K562 (cell line): ENCODE measurements around the gene TTC33. TPM values are rescaled to one million over a fixed set of nuclear protein-coding genes. Genes with fewer than 3 reads are reported as not detected.

Experiments used
- ATAC-seq: fragments of 200-7000 bp; cut with Tn5 transposase; 3 replicates; pipeline ENCODE4 v1.9.1; 2020; ENCODE audit warnings: moderate library complexity
- BruUV-seq: library from RNA; stranded (reverse); fragments of 400-500 nt; replicated peaks from 2 replicates; lab custom pipeline; 2021; lab: Mats Ljungman, UMichigan
- CTCF ChIA-PET: fragments of 300-600 bp; formaldehyde crosslinking; extraction: SDS; loops from one replicate; lab custom pipeline; 2021; ENCODE audit warnings: low intra/inter-chr PET ratio; lab: Yijun Ruan, JAX
- POLR2A ChIA-PET: fragments of 300-600, 350-650 bp; sonication (Branson Sonifier 250); formaldehyde crosslinking; extraction: SDS; loops from one replicate; lab custom pipeline; 2021; ENCODE audit warnings: antibody characterized with exemption, inconsistent platforms; lab: Yijun Ruan, JAX
- DNase-seq, 4 experiments: peaks; one replicate each; pipeline versions ENCODE4 v3.0.0 to v3.0.0-alpha.2; 2011 to 2018; ENCODE audit warnings: low spot score in 3 of 4, mixed read lengths in 3 of 4; ENCODE audit errors: extremely low read depth in 1 of 4
- FAIRE-seq: peaks from 2 replicates; lab custom pipeline; 2011; peaks lifted over from hg19 to GRCh38; lab: Jason Lieb, UNC
- H2AFZ ChIP-seq: 2 replicates; pipeline ENCODE4 v1.6.0; 2011; ENCODE audit warnings: low read depth, low read length, control low read depth, inconsistent platforms
- H3K27ac ChIP-seq: fragments of 200-600 bp; 3 replicates; pipeline ENCODE4 v1.8.0; 2011; ENCODE audit warnings: low read depth, mild to moderate bottlenecking, control low read depth, inconsistent platforms, low read length, moderate library complexity, mixed read lengths; ENCODE audit errors: extremely low read depth
- H3K27me3 ChIP-seq, 2 experiments: fragments of 300-600 bp in 1 of 2; 2 replicates in 1 of 2; 3 replicates in 1 of 2; pipeline versions ENCODE4 v1.6.0 to v1.8.0; 2011; ENCODE audit warnings: inconsistent platforms in 2 of 2, low read length in 2 of 2, mild to moderate bottlenecking in 1 of 2, mixed read lengths in 1 of 2, moderate library complexity in 1 of 2; ENCODE audit not compliant: control insufficient read depth in 2 of 2, insufficient read depth in 2 of 2
- H3K36me3 ChIP-seq: fragments of 300-600 bp; 3 replicates; pipeline ENCODE4 v1.8.0; 2011; ENCODE audit warnings: mild to moderate bottlenecking, low read length, inconsistent platforms; ENCODE audit not compliant: control insufficient read depth, insufficient read depth
- H3K4me1 ChIP-seq, 2 experiments: fragments of 200-600 bp in 1 of 2; replicated peaks in 1 of 2; 2 replicates in 1 of 2; 3 replicates in 1 of 2; pipeline versions ENCODE4 v1.5.1 to v1.8.0; 2011; ENCODE audit warnings: inconsistent platforms in 2 of 2, low read length in 2 of 2, mild to moderate bottlenecking in 1 of 2, mixed read lengths in 1 of 2, moderate library complexity in 1 of 2; ENCODE audit not compliant: control insufficient read depth in 2 of 2, insufficient read depth in 2 of 2
- H3K4me2 ChIP-seq: 2 replicates; pipeline ENCODE4 v1.6.1; 2011; ENCODE audit warnings: low read length, control low read depth, inconsistent platforms, mixed read lengths; ENCODE audit not compliant: insufficient read depth
- H3K4me3 ChIP-seq: fragments of 200-600 bp; sonication (generic), shearing (Covaris generic); 2 replicates; pipeline ENCODE4 v1.5.1; 2016; ENCODE audit warnings: control low read depth, inconsistent platforms
- H3K79me2 ChIP-seq: fragments of 200-600 bp; 3 replicates; pipeline ENCODE4 v1.8.0; 2011; ENCODE audit warnings: low read length, inconsistent platforms; ENCODE audit not compliant: control insufficient read depth, insufficient read depth
- H3K9ac ChIP-seq, 2 experiments: 2 replicates each; pipeline versions ENCODE4 v1.6.0 to v1.6.1; 2011; ENCODE audit warnings: low read depth in 2 of 2, low read length in 2 of 2, control low read depth in 1 of 2, inconsistent platforms in 1 of 2, mild to moderate bottlenecking in 1 of 2, mixed read lengths in 1 of 2; ENCODE audit not compliant: insufficient read depth in 1 of 2
- H3K9me1 ChIP-seq: one replicate; pipeline ENCODE4 v1.6.0; 2011; ENCODE audit warnings: inconsistent platforms, mild to moderate bottlenecking, low read length, moderate library complexity; ENCODE audit not compliant: control insufficient read depth, insufficient read depth
- H3K9me3 ChIP-seq: replicated peaks from 2 replicates; pipeline ENCODE4 v1.5.1; 2011; ENCODE audit warnings: low read depth, low read length, inconsistent platforms; ENCODE audit not compliant: control insufficient read depth, insufficient read depth
- H4K20me1 ChIP-seq: replicated peaks from 2 replicates; pipeline ENCODE4 v1.6.1; 2011; ENCODE audit warnings: low read length, inconsistent platforms, mixed read lengths; ENCODE audit not compliant: control insufficient read depth, insufficient read depth
- CBFA2T2 ChIP-seq: fragments of 450-650 bp; conservative IDR thresholded peaks from 2 replicates; pipeline ENCODE4 v1.6.1; 2017; ENCODE audit warnings: mild to moderate bottlenecking
- FOXA1 ChIP-seq: fragments of 450-650 bp; IDR thresholded peaks from 2 replicates; pipeline ENCODE4 v1.6.1; 2016; ENCODE audit warnings: mild to moderate bottlenecking, borderline replicate concordance
- FOXP1 ChIP-seq: sonication (generic); formaldehyde crosslinking; IDR thresholded peaks from 2 replicates; pipeline ENCODE4 v1.8.0; 2022; ENCODE audit warnings: mild to moderate bottlenecking, missing genetic modification reagents
- MTF1 ChIP-seq: fragments of 250-450 bp; sonication (Bioruptor Pico); IDR thresholded peaks from 2 replicates; pipeline ENCODE4 v1.9.0; 2021; ENCODE audit warnings: moderate library complexity, mild to moderate bottlenecking, inconsistent platforms, borderline replicate concordance
- RCOR1 ChIP-seq, 2 experiments: IDR thresholded peaks; 2 replicates each; pipeline ENCODE4 v1.6.1; 2012; ENCODE audit warnings: low read depth in 2 of 2, low read length in 2 of 2, borderline replicate concordance in 1 of 2, improper control_type of control experiment in 1 of 2
- XRCC4 ChIP-seq: IDR thresholded peaks from one replicate; pipeline ENCODE4 v1.6.1; 2011; ENCODE audit not compliant: insufficient read depth, insufficient read length; ENCODE audit errors: extremely low read depth
- ZBED1 ChIP-seq: IDR thresholded peaks from 2 replicates; pipeline ENCODE4 v1.6.1; 2014
- ZNF232 ChIP-seq: sonication (generic); formaldehyde crosslinking; IDR thresholded peaks from 2 replicates; pipeline ENCODE4 v1.8.0; 2022; ENCODE audit warnings: mild to moderate bottlenecking, missing genetic modification reagents
- ZNF436 ChIP-seq: fragments of 250-450, 450-650 bp; sonication (Bioruptor Pico); formaldehyde crosslinking; IDR thresholded peaks from 2 replicates; pipeline ENCODE4 v1.7.0; 2020; ENCODE audit warnings: mild to moderate bottlenecking
- ZNF507 ChIP-seq: conservative IDR thresholded peaks from 2 replicates; pipeline ENCODE4 v1.6.1; 2017; ENCODE audit warnings: missing genetic modification characterization, missing compliant biosample characterization
- ZNF57 ChIP-seq: fragments of 450-650 bp; formaldehyde crosslinking; IDR thresholded peaks from 2 replicates; pipeline ENCODE4 v1.4.0; 2020; ENCODE audit warnings: mild to moderate bottlenecking, moderate library complexity
- ZNF75A ChIP-seq: fragments of 450-650 bp; formaldehyde crosslinking; IDR thresholded peaks from 2 replicates; pipeline ENCODE4 v1.4.0; 2020; ENCODE audit warnings: mild to moderate bottlenecking
- ZNF830 ChIP-seq: fragments of 250-450 bp; sonication (Bioruptor Pico); IDR thresholded peaks from 2 replicates; pipeline ENCODE4 v1.5.0; 2021; ENCODE audit warnings: mild to moderate bottlenecking
- WGBS: fragments of 100-300 bp; shearing (Covaris generic); methylation state at CpG from one replicate; pipeline ENCODE4 v1.1.6; 2016; ENCODE audit warnings: low coverage, mixed read lengths; ENCODE audit not compliant: insufficient coverage; ENCODE audit errors: missing lambda C conversion rate; 5-methylcytosine and 5-hydroxymethylcytosine counted together
- in situ Hi-C: fragments of 300-500 bp; cut with MboI; formaldehyde crosslinking; loops from 4 replicates; pipeline ENCODE4 v1.15.0; 2018; ENCODE audit warnings: inconsistent platforms, mixed read lengths
- intact Hi-C: fragments of 100-400 bp; cut with micrococcal nuclease; formaldehyde crosslinking; loops from 2 replicates; pipeline ENCODE4 v1.14.2; 2022
- polyA plus RNA-seq, 8 experiments: library from polyadenylated mRNA; depleted of rRNA in 4 of 8; stranded (reverse) in 5 of 8; unstranded in 3 of 8; fragments of >200 nt; fragmentation: Nextera tagmentation in 2 of 8; fragmentation: Illumina TruSeq in 1 of 8; extraction: Ambion mirVana in 2 of 8; extraction: Trizol in 1 of 8; gene quantifications; 2 replicates each; pipeline versions ENCODE4 v1.2.1 to v1.2.3, GENCODE V29; 2011 to 2014; ENCODE audit warnings: inconsistent platforms in 1 of 8, missing spikeins in 1 of 8
- total RNA-seq, 7 experiments: library from RNA; depleted of rRNA in 6 of 7; stranded (reverse); fragments of >200 nt in 6 of 7; fragmentation: Illumina TruSeq in 2 of 7; extraction: Trizol in 2 of 7; gene quantifications; 2 replicates each; pipeline versions ENCODE4 v1.2.1 to v1.2.3, GENCODE V29; 2011 to 2021; ENCODE audit warnings: low replicate concordance in 1 of 7
- TF ChIP-seq, protein P1 (sequence below): fragments of 250-450 bp; sonication (Bioruptor Pico); IDR thresholded peaks from 2 replicates; pipeline ENCODE4 v1.4.0; 2020; ENCODE audit warnings: mild to moderate bottlenecking, moderate library complexity, borderline replicate concordance
- TF ChIP-seq, protein P2 (sequence below): IDR thresholded peaks from 3 replicates; pipeline ENCODE4 v1.6.1; 2011; ENCODE audit warnings: borderline replicate concordance, mild to moderate bottlenecking; ENCODE audit not compliant: insufficient read length, insufficient read depth
- TF ChIP-seq, protein P3 (sequence below), 2 experiments: fragments of 450-650 bp; IDR thresholded peaks; 2 replicates each; pipeline ENCODE4 v1.6.1; 2016
- TF ChIP-seq, protein P4 (sequence below): sonication (generic); formaldehyde crosslinking; IDR thresholded peaks from 2 replicates; pipeline ENCODE4 v1.8.0; 2023; ENCODE audit warnings: mild to moderate bottlenecking, missing genetic modification reagents

Gene TTC33
- total and polyA plus RNA-seq, 9 of the 15 experiments (the other 6 are each of a cell fraction or from before 2014, with no cell fraction given) = 11.5 to 24.9 (median 21.1) TPM

DNA sequence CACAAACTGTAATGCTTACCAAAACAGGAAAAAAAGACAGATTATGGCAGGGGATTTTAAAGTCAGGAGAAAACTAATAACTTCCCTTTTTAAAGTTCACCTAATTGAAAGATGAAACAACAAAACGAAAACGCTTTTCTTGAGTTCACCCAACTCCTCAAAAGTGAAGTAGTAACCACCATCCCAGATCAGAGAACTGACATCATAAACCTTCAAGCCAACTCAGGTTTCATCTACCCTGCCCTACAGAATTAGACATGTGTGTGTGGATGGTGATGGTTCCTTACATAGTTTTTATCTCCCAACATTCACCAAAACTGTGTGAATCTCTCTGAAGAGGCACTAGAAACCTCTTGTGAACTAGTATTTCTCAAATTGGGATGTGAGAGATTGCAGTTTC, 271.3 kb downstream of the TTC33 start:
- no peak overlapping the region for H2AFZ ChIP-seq
- CTCF ChIA-PET = no interaction called here

More for the DNA sequence above, 271.3 kb downstream of the TTC33 start:
- in situ Hi-C loops = no loop called here
- Histone ChIP-seq H4K20me1 (no peaks in the 10 kb centered on the region), H3K9me1 (no peaks in the 10 kb centered on the region), H3K9me3 (no peaks in the 10 kb centered on the region), H3K9ac (no peak overlapping the region), H3K4me1 (no peaks in the 10 kb centered on the region), H3K79me2 (no peaks in the 10 kb centered on the region), H3K27me3 (no peaks in the 10 kb centered on the region), H3K27ac (no peak overlapping the region), H3K4me3 (no peak overlapping the region), H3K36me3 (no peaks in the 10 kb centered on the region), H3K4me2 (no peak overlapping the region)
- FAIRE-seq = no peak
- TF ChIP-seq ZNF75A = no peak
- TF ChIP-seq RCOR1 (IDR thresholded peaks at IDR 0.05; ENCODE audit: borderline replicate concordance in 1 of 2, low read depth in 2 of 2, low read length in 2 of 2) = no peak
- TF ChIP-seq ZNF232 (CRISPR knock-in tag) = no peak
- TF ChIP-seq, protein P1, sequence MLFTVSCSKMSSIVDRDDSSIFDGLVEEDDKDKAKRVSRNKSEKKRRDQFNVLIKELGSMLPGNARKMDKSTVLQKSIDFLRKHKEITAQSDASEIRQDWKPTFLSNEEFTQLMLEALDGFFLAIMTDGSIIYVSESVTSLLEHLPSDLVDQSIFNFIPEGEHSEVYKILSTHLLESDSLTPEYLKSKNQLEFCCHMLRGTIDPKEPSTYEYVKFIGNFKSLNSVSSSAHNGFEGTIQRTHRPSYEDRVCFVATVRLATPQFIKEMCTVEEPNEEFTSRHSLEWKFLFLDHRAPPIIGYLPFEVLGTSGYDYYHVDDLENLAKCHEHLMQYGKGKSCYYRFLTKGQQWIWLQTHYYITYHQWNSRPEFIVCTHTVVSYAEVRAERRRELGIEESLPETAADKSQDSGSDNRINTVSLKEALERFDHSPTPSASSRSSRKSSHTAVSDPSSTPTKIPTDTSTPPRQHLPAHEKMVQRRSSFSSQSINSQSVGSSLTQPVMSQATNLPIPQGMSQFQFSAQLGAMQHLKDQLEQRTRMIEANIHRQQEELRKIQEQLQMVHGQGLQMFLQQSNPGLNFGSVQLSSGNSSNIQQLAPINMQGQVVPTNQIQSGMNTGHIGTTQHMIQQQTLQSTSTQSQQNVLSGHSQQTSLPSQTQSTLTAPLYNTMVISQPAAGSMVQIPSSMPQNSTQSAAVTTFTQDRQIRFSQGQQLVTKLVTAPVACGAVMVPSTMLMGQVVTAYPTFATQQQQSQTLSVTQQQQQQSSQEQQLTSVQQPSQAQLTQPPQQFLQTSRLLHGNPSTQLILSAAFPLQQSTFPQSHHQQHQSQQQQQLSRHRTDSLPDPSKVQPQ = no peak
- TF ChIP-seq MTF1 (CRISPR knock-in tag) = no peak
- TF ChIP-seq ZNF507 = no peak
- TF ChIP-seq FOXP1 = no peak
- no peak for TF ChIP-seq ZNF830 (CRISPR knock-in tag)
- TF ChIP-seq, protein P2, sequence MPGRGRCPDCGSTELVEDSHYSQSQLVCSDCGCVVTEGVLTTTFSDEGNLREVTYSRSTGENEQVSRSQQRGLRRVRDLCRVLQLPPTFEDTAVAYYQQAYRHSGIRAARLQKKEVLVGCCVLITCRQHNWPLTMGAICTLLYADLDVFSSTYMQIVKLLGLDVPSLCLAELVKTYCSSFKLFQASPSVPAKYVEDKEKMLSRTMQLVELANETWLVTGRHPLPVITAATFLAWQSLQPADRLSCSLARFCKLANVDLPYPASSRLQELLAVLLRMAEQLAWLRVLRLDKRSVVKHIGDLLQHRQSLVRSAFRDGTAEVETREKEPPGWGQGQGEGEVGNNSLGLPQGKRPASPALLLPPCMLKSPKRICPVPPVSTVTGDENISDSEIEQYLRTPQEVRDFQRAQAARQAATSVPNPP = no peak
- TF ChIP-seq, protein P3, sequence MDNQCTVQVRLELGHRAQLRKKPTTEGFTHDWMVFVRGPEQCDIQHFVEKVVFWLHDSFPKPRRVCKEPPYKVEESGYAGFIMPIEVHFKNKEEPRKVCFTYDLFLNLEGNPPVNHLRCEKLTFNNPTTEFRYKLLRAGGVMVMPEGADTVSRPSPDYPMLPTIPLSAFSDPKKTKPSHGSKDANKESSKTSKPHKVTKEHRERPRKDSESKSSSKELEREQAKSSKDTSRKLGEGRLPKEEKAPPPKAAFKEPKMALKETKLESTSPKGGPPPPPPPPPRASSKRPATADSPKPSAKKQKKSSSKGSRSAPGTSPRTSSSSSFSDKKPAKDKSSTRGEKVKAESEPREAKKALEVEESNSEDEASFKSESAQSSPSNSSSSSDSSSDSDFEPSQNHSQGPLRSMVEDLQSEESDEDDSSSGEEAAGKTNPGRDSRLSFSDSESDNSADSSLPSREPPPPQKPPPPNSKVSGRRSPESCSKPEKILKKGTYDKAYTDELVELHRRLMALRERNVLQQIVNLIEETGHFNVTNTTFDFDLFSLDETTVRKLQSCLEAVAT (IDR thresholded peaks at IDR 0.05) = no peak
- TF ChIP-seq FOXA1 = no peak
- TF ChIP-seq ZNF436 = no peak
- TF ChIP-seq CBFA2T2 = no peak
- TF ChIP-seq XRCC4 = no peak
- TF ChIP-seq ZBED1 = no peak
- TF ChIP-seq, protein P4, sequence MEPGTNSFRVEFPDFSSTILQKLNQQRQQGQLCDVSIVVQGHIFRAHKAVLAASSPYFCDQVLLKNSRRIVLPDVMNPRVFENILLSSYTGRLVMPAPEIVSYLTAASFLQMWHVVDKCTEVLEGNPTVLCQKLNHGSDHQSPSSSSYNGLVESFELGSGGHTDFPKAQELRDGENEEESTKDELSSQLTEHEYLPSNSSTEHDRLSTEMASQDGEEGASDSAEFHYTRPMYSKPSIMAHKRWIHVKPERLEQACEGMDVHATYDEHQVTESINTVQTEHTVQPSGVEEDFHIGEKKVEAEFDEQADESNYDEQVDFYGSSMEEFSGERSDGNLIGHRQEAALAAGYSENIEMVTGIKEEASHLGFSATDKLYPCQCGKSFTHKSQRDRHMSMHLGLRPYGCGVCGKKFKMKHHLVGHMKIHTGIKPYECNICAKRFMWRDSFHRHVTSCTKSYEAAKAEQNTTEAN (CRISPR knock-in tag) = no peak
- TF ChIP-seq ZNF57 (CRISPR knock-in tag) = no peak
- POLR2A ChIA-PET = no interaction called here
- BruUV-seq = no TSS peak
- no peak for DNase-seq
- intact Hi-C loops = no loop called here
- WGBS = 0% methylated on average over 2 of the region's 2 CpGs
- ATAC-seq = no peak
